H1 (cell line): ENCODE data around the gene PEPD. TPM values are rescaled to one million over a fixed set of nuclear protein-coding genes. Genes with fewer than 3 reads are reported as not detected.

Experiments
- CTCF ChIA-PET: fragments of 300-600 bp; sonication (Branson Sonifier 250); formaldehyde crosslinking; loops from one replicate; lab custom pipeline; 2021; ENCODE audit not compliant: partially characterized antibody; lab: Charles Lee
- POLR2A ChIA-PET: fragments of 300-600 bp; sonication (Branson Sonifier 250); formaldehyde crosslinking; loops from one replicate; lab custom pipeline; 2021; ENCODE audit warnings: inconsistent platforms; ENCODE audit not compliant: partially characterized antibody; lab: Charles Lee
- DNase-seq, 2 experiments: peaks; one replicate each; pipeline versions ENCODE4 v3.0.0 to v3.0.0-alpha.2; 2010 to 2022; ENCODE audit warnings: low spot score in 2 of 2, low read depth in 1 of 2, mixed read lengths in 1 of 2
- FAIRE-seq: peaks from 2 replicates; lab custom pipeline; 2011; peaks lifted over from hg19 to GRCh38; lab: Jason Lieb, UNC
- H2AFZ ChIP-seq: 2 replicates; pipeline ENCODE4 v1.8.1; 2012; ENCODE audit warnings: low read length, inconsistent platforms
- H2AK5ac ChIP-seq: 2 replicates; pipeline ENCODE4 v1.6.1; 2013; ENCODE audit warnings: low read depth, low read length
- H2BK120ac ChIP-seq: replicated peaks from 2 replicates; pipeline ENCODE3; 2013; ENCODE audit warnings: low read depth, low read length, inconsistent platforms
- H2BK12ac ChIP-seq: 2 replicates; pipeline ENCODE4 v1.6.1; 2013; ENCODE audit warnings: low read depth, low read length
- H2BK15ac ChIP-seq: 2 replicates; pipeline ENCODE4 v1.6.1; 2013; ENCODE audit warnings: low read length
- H2BK20ac ChIP-seq: 2 replicates; pipeline ENCODE4 v1.6.1; 2013; ENCODE audit warnings: low read length
- H2BK5ac ChIP-seq: 2 replicates; pipeline ENCODE4 v1.6.1; 2013; ENCODE audit warnings: low read depth, low read length
- H3K14ac ChIP-seq: 2 replicates; pipeline ENCODE4 v1.6.1; 2013; ENCODE audit warnings: inconsistent platforms; ENCODE audit not compliant: insufficient read length
- H3K18ac ChIP-seq: 2 replicates; pipeline ENCODE4 v1.6.1; 2013; ENCODE audit warnings: low read length; ENCODE audit errors: extremely low read depth
- H3K23ac ChIP-seq: 2 replicates; pipeline ENCODE4 v1.6.1; 2013; ENCODE audit warnings: inconsistent platforms; ENCODE audit not compliant: insufficient read length
- H3K23me2 ChIP-seq: 2 replicates; pipeline ENCODE4 v1.6.1; 2013; ENCODE audit warnings: low read depth, low read length
- H3K27ac ChIP-seq: 2 replicates; pipeline ENCODE4 v1.6.1; 2011; ENCODE audit warnings: low read depth, low read length, inconsistent platforms
- H3K27me3 ChIP-seq, 4 experiments: replicated peaks in 1 of 4; 1 replicate in 1 of 4; 2 replicates in 3 of 4; pipeline versions ENCODE4 v1.6.1 to v1.8.1; 2011 to 2013; ENCODE audit warnings: low read length in 3 of 4, mild to moderate bottlenecking in 3 of 4, inconsistent platforms in 2 of 4, mixed read lengths in 2 of 4, moderate library complexity in 1 of 4; ENCODE audit not compliant: control insufficient read depth in 3 of 4, insufficient read depth in 3 of 4; ENCODE audit errors: extremely low read depth in 1 of 4
- H3K36me3 ChIP-seq, 4 experiments: 2 replicates each; pipeline versions ENCODE4 v1.6.1 to v1.8.1; 2011 to 2013; ENCODE audit warnings: mild to moderate bottlenecking in 4 of 4, low read length in 3 of 4, moderate library complexity in 2 of 4, control low read depth in 1 of 4, inconsistent platforms in 1 of 4; ENCODE audit not compliant: insufficient read depth in 4 of 4, control insufficient read depth in 2 of 4
- H3K4ac ChIP-seq: replicated peaks from 2 replicates; pipeline ENCODE3; 2013; ENCODE audit warnings: low read length, low read depth, mixed read lengths, inconsistent platforms; ENCODE audit not compliant: insufficient read length
- H3K4me1 ChIP-seq, 4 experiments: replicated peaks in 1 of 4; 1 replicate in 1 of 4; 2 replicates in 3 of 4; pipeline versions ENCODE4 v1.6.1 to v1.8.1; 2011 to 2013; ENCODE audit warnings: low read length in 3 of 4, inconsistent platforms in 2 of 4, mixed read lengths in 1 of 4; ENCODE audit not compliant: insufficient read depth in 4 of 4, control insufficient read depth in 3 of 4
- H3K4me2 ChIP-seq, 2 experiments: 2 replicates each; pipeline versions ENCODE4 v1.6.1 to v1.8.1; 2011 to 2013; ENCODE audit warnings: low read depth in 2 of 2, low read length in 2 of 2, control low read depth in 1 of 2, inconsistent platforms in 1 of 2, mild to moderate bottlenecking in 1 of 2; ENCODE audit not compliant: insufficient read depth in 1 of 2
- H3K4me3 ChIP-seq, 4 experiments: fragments of 200-600, 300-600 bp in 1 of 4; sonication (generic), shearing (Covaris generic), sonication (Bioruptor Twin) in 1 of 4; 2 replicates each; pipeline versions ENCODE4 v1.5.1 to v1.8.1; 2011 to 2016; ENCODE audit warnings: low read length in 4 of 4, low read depth in 3 of 4, control low read depth in 2 of 4, inconsistent platforms in 2 of 4, mild to moderate bottlenecking in 2 of 4, mixed read lengths in 1 of 4, moderate library complexity in 1 of 4; ENCODE audit not compliant: insufficient read depth in 2 of 4; ENCODE audit errors: extremely low read depth in 1 of 4
- H3K56ac ChIP-seq: replicated peaks from 2 replicates; pipeline ENCODE3; 2013; ENCODE audit warnings: low read depth, mild to moderate bottlenecking, mixed read lengths, low read length, inconsistent platforms; ENCODE audit not compliant: insufficient read length
- H3K79me1 ChIP-seq: 2 replicates; pipeline ENCODE4 v1.6.1; 2013; ENCODE audit warnings: low read depth, low read length, control low read depth
- H3K79me2 ChIP-seq, 2 experiments: 2 replicates each; pipeline versions ENCODE4 v1.6.1 to v1.8.1; 2012 to 2013; ENCODE audit warnings: low read length in 2 of 2, mild to moderate bottlenecking in 2 of 2, inconsistent platforms in 1 of 2; ENCODE audit not compliant: insufficient read depth in 2 of 2, control insufficient read depth in 1 of 2
- H3K9ac ChIP-seq, 4 experiments: replicated peaks in 1 of 4; 1 replicate in 1 of 4; 2 replicates in 3 of 4; pipeline versions ENCODE4 v1.6.1 to v1.8.1; 2011 to 2013; ENCODE audit warnings: low read depth in 3 of 4, low read length in 3 of 4, control low read depth in 2 of 4, mild to moderate bottlenecking in 2 of 4, moderate library complexity in 2 of 4, inconsistent platforms in 1 of 4; ENCODE audit errors: extremely low read depth in 1 of 4
- H3K9me3 ChIP-seq, 2 experiments: 2 replicates each; pipeline versions ENCODE4 v1.6.1 to v1.8.1; 2012 to 2013; ENCODE audit warnings: mild to moderate bottlenecking in 2 of 2, moderate library complexity in 2 of 2, control low read depth in 1 of 2, inconsistent platforms in 1 of 2, low read depth in 1 of 2, low read length in 1 of 2, mixed read lengths in 1 of 2; ENCODE audit not compliant: insufficient read depth in 2 of 2
- H4K20me1 ChIP-seq, 2 experiments: replicated peaks in 1 of 2; 2 replicates each; pipeline versions ENCODE3 to v1.8.1; 2011 to 2013; ENCODE audit warnings: inconsistent platforms in 2 of 2, low read length in 2 of 2, mild to moderate bottlenecking in 1 of 2; ENCODE audit not compliant: insufficient read depth in 2 of 2, control insufficient read depth in 1 of 2
- H4K5ac ChIP-seq: 2 replicates; pipeline ENCODE4 v1.6.1; 2013; ENCODE audit warnings: low read length, low read depth, mixed read lengths, inconsistent platforms; ENCODE audit not compliant: insufficient read length
- H4K8ac ChIP-seq: 2 replicates; pipeline ENCODE4 v1.8.0; 2013; ENCODE audit warnings: mild to moderate bottlenecking, moderate library complexity, low read length, inconsistent platforms; ENCODE audit not compliant: insufficient read depth; ENCODE audit errors: extremely low read depth
- H4K91ac ChIP-seq: replicated peaks from 2 replicates; pipeline ENCODE3; 2013; ENCODE audit warnings: low read length, mixed read lengths, inconsistent platforms; ENCODE audit not compliant: insufficient read length
- FOSL1 ChIP-seq: IDR thresholded peaks from 2 replicates; pipeline ENCODE4 v1.6.1; 2011; ENCODE audit warnings: mild to moderate bottlenecking, low read depth, low read length, moderate library complexity; ENCODE audit not compliant: insufficient read depth
- SRF ChIP-seq: IDR thresholded peaks from 2 replicates; pipeline ENCODE4 v1.6.1; 2011; ENCODE audit warnings: mild to moderate bottlenecking, low read depth, low read length, moderate library complexity
- WGBS, 2 experiments: shearing (Covaris generic) in 1 of 2; methylation state at CpG; one replicate each; pipeline versions ENCODE4 v1.1.6 to v1.1.7; 2013 to 2015; ENCODE audit warnings: low lambda C conversion rate in 2 of 2, mixed read lengths in 2 of 2, inconsistent platforms in 1 of 2, low coverage in 1 of 2, missing lambda C conversion rate in 1 of 2; ENCODE audit not compliant: insufficient replicate concordance in 2 of 2, insufficient coverage in 1 of 2, insufficient read length in 1 of 2; ENCODE audit errors: extremely low coverage in 1 of 2, missing lambda C conversion rate in 1 of 2; 5-methylcytosine and 5-hydroxymethylcytosine counted together
- polyA plus RNA-seq, 7 experiments: library from polyadenylated mRNA; depleted of rRNA in 3 of 7; stranded (reverse) in 5 of 7; unstranded in 2 of 7; fragments of >200 nt in 5 of 7; fragments of 200-250 nt in 2 of 7; gene quantifications; 1 replicate in 5 of 7; 2 replicates in 1 of 7; 4 replicates in 1 of 7; pipeline versions ENCODE4 v1.2.1 to v1.2.3, GENCODE V29; 2011 to 2013; ENCODE audit warnings: missing spikeins in 2 of 7, mixed read lengths in 2 of 7
- total RNA-seq: library from RNA; stranded (reverse); fragmentation: NEBNext Ultra II Directional; extraction: Animal tissue kit (Norgen Biotek cat#: 25700); gene quantifications from 2 replicates; pipeline ENCODE4 v1.2.1, GENCODE V29; 2021
- TF ChIP-seq, protein P1 (sequence below): IDR thresholded peaks from 2 replicates; pipeline ENCODE4 v1.6.1; 2012; ENCODE audit warnings: inconsistent platforms

Gene PEPD
- total and polyA plus RNA-seq, 2 of the 8 experiments (the other 6 are each of a cell fraction or from before 2014, with no cell fraction given): 84.1 to 178 TPM

DNA sequence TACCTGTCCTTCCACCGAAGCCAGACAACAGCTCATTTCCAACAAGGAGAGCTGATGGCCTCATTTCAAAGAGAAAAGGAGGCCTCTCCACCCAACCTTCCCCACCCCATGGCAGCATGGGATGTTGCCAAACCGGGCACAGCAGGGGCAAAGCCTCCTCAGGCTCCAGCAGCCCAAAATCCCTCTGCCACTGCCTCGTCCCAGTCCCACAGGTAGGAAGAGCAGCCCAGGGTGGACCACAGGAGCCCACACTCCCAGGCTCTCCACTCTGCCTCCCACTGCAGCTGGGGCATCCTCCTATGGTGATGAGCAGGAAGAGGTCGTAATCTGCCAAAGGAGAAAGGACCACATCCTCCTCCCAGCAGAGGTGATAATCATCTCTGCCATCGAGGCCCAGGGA is 50.9 kb downstream of the PEPD start:
- H3K4ac ChIP-seq: no peak overlapping the region
- H3K79me1 ChIP-seq: no peaks in the 10 kb centered on the region
- no peaks in the 10 kb centered on the region for H3K79me2 ChIP-seq
- no peaks in the 10 kb centered on the region for H3K9me3 ChIP-seq
- H2AK5ac ChIP-seq: no peak overlapping the region
- H3K14ac ChIP-seq: no peak overlapping the region
- H2AFZ ChIP-seq: no peak overlapping the region
- H2BK12ac ChIP-seq: no peak overlapping the region
- H3K36me3 ChIP-seq: no peaks in the 10 kb centered on the region
- no peak overlapping the region for H3K9ac ChIP-seq
- CTCF ChIA-PET: no interaction called here
- no peak overlapping the region for H4K91ac ChIP-seq
- H2BK5ac ChIP-seq: no peak overlapping the region
- H2BK120ac ChIP-seq: no peak overlapping the region
- H3K23ac ChIP-seq: no peak overlapping the region
- H3K4me3 ChIP-seq: no peak overlapping the region
- DNase-seq (no peak), FAIRE-seq (no peak)
- no peaks in the 10 kb centered on the region; a peak in 1 of 7 replicates for H3K4me1 ChIP-seq
- H4K8ac ChIP-seq: peak overlapping the region; percentile 18; the same call in 1 of the 2 replicates
- WGBS, 2 experiments: 83% methylated on average over 5 of the region's 5 CpGs; no CpG with 5 or more reads in 1 of the 2 experiments
- no peaks in the 10 kb centered on the region for H3K27me3 ChIP-seq
- no peak overlapping the region for H3K18ac ChIP-seq
- H3K27ac ChIP-seq: no peak overlapping the region
- POLR2A ChIA-PET: no interaction called here
- no peak overlapping the region for H3K4me2 ChIP-seq
- H3K56ac ChIP-seq: no peak overlapping the region
- no peak overlapping the region for H2BK15ac ChIP-seq
- no peak overlapping the region for H2BK20ac ChIP-seq
- no peak overlapping the region for H4K5ac ChIP-seq
- TF ChIP-seq SRF: no peak
- TF ChIP-seq, protein P1, sequence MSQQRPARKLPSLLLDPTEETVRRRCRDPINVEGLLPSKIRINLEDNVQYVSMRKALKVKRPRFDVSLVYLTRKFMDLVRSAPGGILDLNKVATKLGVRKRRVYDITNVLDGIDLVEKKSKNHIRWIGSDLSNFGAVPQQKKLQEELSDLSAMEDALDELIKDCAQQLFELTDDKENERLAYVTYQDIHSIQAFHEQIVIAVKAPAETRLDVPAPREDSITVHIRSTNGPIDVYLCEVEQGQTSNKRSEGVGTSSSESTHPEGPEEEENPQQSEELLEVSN: no peak
- no peak for TF ChIP-seq FOSL1
- H4K20me1 ChIP-seq: peaks cover 0 to 8% of the 10 kb centered on the region in 2 experiments
- no peaks in the 10 kb centered on the region for H3K23me2 ChIP-seq
